Adrenal gland (tissue), 5 donors: Measurements from ENCODE around the gene NFIL3.

ENCODE experiments used
- POLR2A ChIP-seq, 2 donors: fragments of 450-650 bp; IDR thresholded peaks; one replicate each; pipeline ENCODE4 v1.6.1; 2017; ENCODE audit warnings: antibody characterized with exemption in 2 of 2, mild to moderate bottlenecking in 2 of 2, moderate library complexity in 1 of 2
- TF ChIP-seq, protein P1 (sequence below), 6 experiments: fragments of 450-650 bp in 4 of 6; fragments of 200-600 bp in 2 of 6; sonication (generic) in 1 of 6; IDR thresholded peaks; 1 replicate in 5 of 6; 2 replicates in 1 of 6; pipeline versions ENCODE4 v1.5.1 to v1.8.0; 2016 to 2021; ENCODE audit warnings: antibody characterized with exemption in 6 of 6, mild to moderate bottlenecking in 2 of 6, moderate library complexity in 1 of 6
- donor health status: DM: no; HTN: no; CAD: no.

- TF ChIP-seq, protein P1, sequence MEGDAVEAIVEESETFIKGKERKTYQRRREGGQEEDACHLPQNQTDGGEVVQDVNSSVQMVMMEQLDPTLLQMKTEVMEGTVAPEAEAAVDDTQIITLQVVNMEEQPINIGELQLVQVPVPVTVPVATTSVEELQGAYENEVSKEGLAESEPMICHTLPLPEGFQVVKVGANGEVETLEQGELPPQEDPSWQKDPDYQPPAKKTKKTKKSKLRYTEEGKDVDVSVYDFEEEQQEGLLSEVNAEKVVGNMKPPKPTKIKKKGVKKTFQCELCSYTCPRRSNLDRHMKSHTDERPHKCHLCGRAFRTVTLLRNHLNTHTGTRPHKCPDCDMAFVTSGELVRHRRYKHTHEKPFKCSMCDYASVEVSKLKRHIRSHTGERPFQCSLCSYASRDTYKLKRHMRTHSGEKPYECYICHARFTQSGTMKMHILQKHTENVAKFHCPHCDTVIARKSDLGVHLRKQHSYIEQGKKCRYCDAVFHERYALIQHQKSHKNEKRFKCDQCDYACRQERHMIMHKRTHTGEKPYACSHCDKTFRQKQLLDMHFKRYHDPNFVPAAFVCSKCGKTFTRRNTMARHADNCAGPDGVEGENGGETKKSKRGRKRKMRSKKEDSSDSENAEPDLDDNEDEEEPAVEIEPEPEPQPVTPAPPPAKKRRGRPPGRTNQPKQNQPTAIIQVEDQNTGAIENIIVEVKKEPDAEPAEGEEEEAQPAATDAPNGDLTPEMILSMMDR (IDR thresholded peaks at IDR 0.05): no peak
- no peak for TF ChIP-seq POLR2A (IDR thresholded peaks at IDR 0.05)
Observed at GRCh38 chr9:91395553-91396471, 27.8 kb downstream of the NFIL3 start.
